PC-3 (cell line): ENCODE data around the gene GYPE.

Source experiments
- EZH2 ChIP-seq: fragments of 300-600 bp; sonication (generic); IDR thresholded peaks from one replicate; pipeline ENCODE4 v1.6.1; 2017; ENCODE audit warnings: antibody characterized with exemption, mild to moderate bottlenecking, low read length; ENCODE audit not compliant: unreplicated experiment
- EZH2phosphoT487 ChIP-seq: fragments of 300-600 bp; sonication (generic); IDR thresholded peaks from 2 replicates; pipeline ENCODE4 v1.6.1; 2018; ENCODE audit warnings: mild to moderate bottlenecking, antibody characterized with exemption, low read length, borderline replicate concordance
- TF ChIP-seq, protein P1 (sequence below): fragments of 300-600 bp; sonication (generic); conservative IDR thresholded peaks from 2 replicates; pipeline ENCODE4 v1.5.1; 2017; ENCODE audit warnings: antibody characterized with exemption, low read depth, mild to moderate bottlenecking, low read length

DNA sequence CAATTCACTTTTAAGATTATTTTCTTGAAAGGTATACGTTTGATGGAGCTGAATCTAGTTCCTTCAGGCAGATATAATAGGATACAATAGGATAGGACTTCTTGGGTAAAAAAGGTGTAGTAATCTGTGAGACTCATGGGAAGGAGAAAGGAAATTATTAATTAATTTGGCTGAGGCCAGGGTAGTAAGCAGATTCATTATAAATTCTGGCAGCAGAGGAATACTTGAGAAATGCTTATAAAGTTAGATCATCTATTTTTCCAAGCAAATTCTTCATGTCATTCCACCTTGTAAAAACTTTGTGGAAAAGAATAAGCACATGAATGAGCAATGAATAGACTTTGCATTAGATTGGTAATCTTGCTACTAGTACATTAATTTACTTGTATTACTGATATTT is 46.9 kb downstream of the GYPE start:
- TF ChIP-seq EZH2phosphoT487, result no peak
- TF ChIP-seq, protein P1, sequence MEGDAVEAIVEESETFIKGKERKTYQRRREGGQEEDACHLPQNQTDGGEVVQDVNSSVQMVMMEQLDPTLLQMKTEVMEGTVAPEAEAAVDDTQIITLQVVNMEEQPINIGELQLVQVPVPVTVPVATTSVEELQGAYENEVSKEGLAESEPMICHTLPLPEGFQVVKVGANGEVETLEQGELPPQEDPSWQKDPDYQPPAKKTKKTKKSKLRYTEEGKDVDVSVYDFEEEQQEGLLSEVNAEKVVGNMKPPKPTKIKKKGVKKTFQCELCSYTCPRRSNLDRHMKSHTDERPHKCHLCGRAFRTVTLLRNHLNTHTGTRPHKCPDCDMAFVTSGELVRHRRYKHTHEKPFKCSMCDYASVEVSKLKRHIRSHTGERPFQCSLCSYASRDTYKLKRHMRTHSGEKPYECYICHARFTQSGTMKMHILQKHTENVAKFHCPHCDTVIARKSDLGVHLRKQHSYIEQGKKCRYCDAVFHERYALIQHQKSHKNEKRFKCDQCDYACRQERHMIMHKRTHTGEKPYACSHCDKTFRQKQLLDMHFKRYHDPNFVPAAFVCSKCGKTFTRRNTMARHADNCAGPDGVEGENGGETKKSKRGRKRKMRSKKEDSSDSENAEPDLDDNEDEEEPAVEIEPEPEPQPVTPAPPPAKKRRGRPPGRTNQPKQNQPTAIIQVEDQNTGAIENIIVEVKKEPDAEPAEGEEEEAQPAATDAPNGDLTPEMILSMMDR, result no peak
- TF ChIP-seq EZH2, result no peak
